B cell (primary cell): ENCODE data around the gene PBXIP1. TPM values are rescaled to one million over a fixed set of nuclear protein-coding genes. Genes with fewer than 3 reads are reported as not detected.

Experiments
- ATAC-seq: fragments of 200-7000 bp; cut with Tn5 transposase; one replicate; pipeline ENCODE4 v1.10.0; 2021; ENCODE audit warnings: low read depth, mild to moderate bottlenecking, moderate number of reproducible peaks, moderate library complexity
- CTCF ChIA-PET: fragments of 350-600 bp; sonication (Branson Sonifier 250); formaldehyde crosslinking; loops from one replicate; lab custom pipeline; 2021; ENCODE audit warnings: antibody characterized with exemption, inconsistent platforms; lab: Charles Lee
- POLR2A ChIA-PET: fragments of 350-600 bp; sonication (Branson Sonifier 250); formaldehyde crosslinking; loops from one replicate; lab custom pipeline; 2021; ENCODE audit warnings: antibody characterized with exemption; lab: Charles Lee
- DNase-seq: peaks from one replicate; pipeline ENCODE4 v3.0.0; 2013
- H2AFZ ChIP-seq: 2 replicates; pipeline ENCODE4 v1.6.1; 2012; ENCODE audit warnings: mild to moderate bottlenecking, low read depth, low read length; ENCODE audit not compliant: insufficient read depth, poor library complexity, severe bottlenecking
- H3K27ac ChIP-seq, 2 donors: 1 replicate in 1 of 2; 2 replicates in 1 of 2; pipeline ENCODE4 v1.5.1; 2012 to 2013; ENCODE audit warnings: low read length in 2 of 2, mild to moderate bottlenecking in 2 of 2, moderate library complexity in 1 of 2
- H3K27me3 ChIP-seq, 4 experiments: fragments of 200-600 bp in 1 of 4; sonication (generic) in 1 of 4; replicated peaks in 1 of 4; 1 replicate in 2 of 4; 2 replicates in 2 of 4; pipeline versions ENCODE4 v1.6.1 to v1.7.0; 2013 to 2016; ENCODE audit warnings: low read length in 3 of 4, mild to moderate bottlenecking in 2 of 4, mixed read lengths in 1 of 4, moderate library complexity in 1 of 4; ENCODE audit not compliant: insufficient read depth in 4 of 4, control insufficient read depth in 3 of 4; ENCODE audit errors: control extremely low read depth in 1 of 4
- H3K36me3 ChIP-seq, 2 experiments: replicated peaks in 1 of 2; 1 replicate in 1 of 2; 2 replicates in 1 of 2; pipeline versions ENCODE4 v1.6.1 to v1.7.1; 2013; ENCODE audit warnings: low read length in 1 of 2; ENCODE audit not compliant: insufficient read depth in 2 of 2, control insufficient read depth in 1 of 2; ENCODE audit errors: control extremely low read depth in 1 of 2, extremely low read depth in 1 of 2
- H3K4me1 ChIP-seq, 2 donors: fragments of 200-600 bp in 1 of 2; sonication (generic) in 1 of 2; 1 replicate in 1 of 2; 2 replicates in 1 of 2; pipeline versions ENCODE4 v1.5.1 to v1.6.1; 2013 to 2017; ENCODE audit warnings: low read length in 2 of 2; ENCODE audit not compliant: control insufficient read depth in 2 of 2, insufficient read depth in 2 of 2
- H3K4me2 ChIP-seq: replicated peaks from 2 replicates; pipeline ENCODE3; 2012; ENCODE audit warnings: mild to moderate bottlenecking, low read depth, low read length; ENCODE audit not compliant: poor library complexity, severe bottlenecking
- H3K4me3 ChIP-seq, 5 experiments: fragments of 200-600 bp in 1 of 5; sonication (generic) in 1 of 5; 1 replicate in 3 of 5; 2 replicates in 2 of 5; pipeline versions ENCODE4 v1.5.1 to v1.7.0; 2011 to 2016; ENCODE audit warnings: low read length in 4 of 5, mild to moderate bottlenecking in 4 of 5, low read depth in 2 of 5, control low read depth in 1 of 5, moderate library complexity in 1 of 5; ENCODE audit not compliant: insufficient read depth in 1 of 5; ENCODE audit errors: control extremely low read depth in 1 of 5, extremely low read depth in 1 of 5
- H3K79me2 ChIP-seq: fragments of 200-600 bp; sonication (generic); one replicate; pipeline ENCODE4 v1.6.0; 2016; ENCODE audit warnings: low read length; ENCODE audit not compliant: control insufficient read depth, insufficient read depth
- H3K9ac ChIP-seq: fragments of 200-600 bp; sonication (generic); 2 replicates; pipeline ENCODE4 v1.6.1; 2017; ENCODE audit warnings: mild to moderate bottlenecking, low read length, moderate library complexity
- H3K9me3 ChIP-seq, 3 donors: one replicate each; pipeline versions ENCODE4 v1.6.1 to v1.7.1; 2013; ENCODE audit warnings: low read length in 2 of 3; ENCODE audit not compliant: control insufficient read depth in 2 of 3, insufficient read depth in 1 of 3; ENCODE audit errors: control extremely low read depth in 1 of 3
- H4K20me1 ChIP-seq: 2 replicates; pipeline ENCODE4 v1.6.0; 2012; ENCODE audit warnings: mild to moderate bottlenecking, low read length; ENCODE audit not compliant: insufficient read depth, control insufficient read depth, poor library complexity, severe bottlenecking
- H3K27ac Mint-ChIP-seq: one replicate; pipeline ENCODE4 v1.8.0; 2021; ENCODE audit warnings: mixed read lengths
- H3K27me3 Mint-ChIP-seq: one replicate; pipeline ENCODE4 v1.8.0; 2021; ENCODE audit warnings: mixed read lengths
- H3K4me1 Mint-ChIP-seq: one replicate; pipeline ENCODE4 v1.8.0; 2021; ENCODE audit warnings: mixed read lengths
- H3K4me3 Mint-ChIP-seq: one replicate; pipeline ENCODE4 v1.8.0; 2021; ENCODE audit warnings: mixed read lengths
- H3K9me3 Mint-ChIP-seq: one replicate; pipeline ENCODE4 v1.8.0; 2022; ENCODE audit warnings: mixed read lengths; ENCODE audit not compliant: insufficient read depth
- EZH2 ChIP-seq: IDR thresholded peaks from 2 replicates; pipeline ENCODE4 v1.6.1; 2012; ENCODE audit warnings: borderline replicate concordance, low read depth, mild to moderate bottlenecking, moderate library complexity, low read length; ENCODE audit not compliant: insufficient read depth, poor library complexity, severe bottlenecking
- WGBS: methylation state at CpG from one replicate; pipeline ENCODE4 v1.1.5; 2013; ENCODE audit warnings: missing lambda C conversion rate; ENCODE audit not compliant: insufficient coverage; 5-methylcytosine and 5-hydroxymethylcytosine counted together
- intact Hi-C: fragments of 100-400 bp; cut with micrococcal nuclease; formaldehyde crosslinking; loops from one replicate; pipeline ENCODE4 v1.10.0; 2022
- polyA plus RNA-seq: library from polyadenylated mRNA; depleted of rRNA; stranded (reverse); fragments of >200 nt; gene quantifications from 2 replicates; pipeline ENCODE4 v1.2.3, GENCODE V29; 2012
- total RNA-seq, 2 donors: library from RNA; stranded (reverse); fragments of 120-200 nt in 1 of 2; gene quantifications; 1 replicate in 1 of 2; 2 replicates in 1 of 2; pipeline versions ENCODE4 v1.2.3 to v1.2.4, GENCODE V29; 2013 to 2022
- TF ChIP-seq, protein P1 (sequence below): fragments of 200-600 bp; IDR thresholded peaks from one replicate; pipeline ENCODE4 v1.8.0; 2022; ENCODE audit warnings: antibody characterized with exemption, mild to moderate bottlenecking

The PBXIP1 gene
- total and polyA plus RNA-seq, 2 donors (not counting 1 experiment from before 2014, with no cell fraction given): 77.6 to 212 TPM

DNA sequence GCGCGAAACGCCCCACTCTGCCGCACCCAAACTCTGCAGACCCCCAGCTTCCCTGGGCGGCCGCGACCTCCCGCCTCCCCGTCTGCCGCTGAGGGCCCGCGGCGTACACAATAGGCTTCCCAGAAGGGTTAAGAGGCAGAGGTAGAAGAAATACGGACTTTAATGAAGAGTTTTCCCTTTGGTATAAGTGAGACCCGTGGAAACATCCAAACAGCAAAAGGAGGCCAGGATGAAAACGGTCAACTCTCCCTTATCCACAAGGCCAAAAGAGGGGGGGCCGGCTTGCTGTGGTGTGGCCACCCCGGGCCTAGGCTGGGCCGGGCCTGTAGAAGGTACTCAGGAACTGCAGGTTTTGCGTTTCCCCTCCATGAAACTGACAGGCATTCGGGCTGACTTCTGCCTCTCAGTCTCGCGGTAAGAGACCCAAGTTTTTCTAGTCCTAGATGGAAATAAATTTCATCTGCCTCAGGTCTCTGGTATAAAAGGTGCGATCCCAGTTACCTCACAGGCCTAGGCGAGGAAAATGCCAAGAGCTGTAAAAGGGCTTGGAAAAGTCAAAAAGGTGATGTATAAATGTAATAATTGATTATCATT is 6.4 kb upstream of the PBXIP1 start:
- TF ChIP-seq, protein P1, sequence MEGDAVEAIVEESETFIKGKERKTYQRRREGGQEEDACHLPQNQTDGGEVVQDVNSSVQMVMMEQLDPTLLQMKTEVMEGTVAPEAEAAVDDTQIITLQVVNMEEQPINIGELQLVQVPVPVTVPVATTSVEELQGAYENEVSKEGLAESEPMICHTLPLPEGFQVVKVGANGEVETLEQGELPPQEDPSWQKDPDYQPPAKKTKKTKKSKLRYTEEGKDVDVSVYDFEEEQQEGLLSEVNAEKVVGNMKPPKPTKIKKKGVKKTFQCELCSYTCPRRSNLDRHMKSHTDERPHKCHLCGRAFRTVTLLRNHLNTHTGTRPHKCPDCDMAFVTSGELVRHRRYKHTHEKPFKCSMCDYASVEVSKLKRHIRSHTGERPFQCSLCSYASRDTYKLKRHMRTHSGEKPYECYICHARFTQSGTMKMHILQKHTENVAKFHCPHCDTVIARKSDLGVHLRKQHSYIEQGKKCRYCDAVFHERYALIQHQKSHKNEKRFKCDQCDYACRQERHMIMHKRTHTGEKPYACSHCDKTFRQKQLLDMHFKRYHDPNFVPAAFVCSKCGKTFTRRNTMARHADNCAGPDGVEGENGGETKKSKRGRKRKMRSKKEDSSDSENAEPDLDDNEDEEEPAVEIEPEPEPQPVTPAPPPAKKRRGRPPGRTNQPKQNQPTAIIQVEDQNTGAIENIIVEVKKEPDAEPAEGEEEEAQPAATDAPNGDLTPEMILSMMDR: no peak
- TF ChIP-seq EZH2: no peak
- H3K9me3 Mint-ChIP-seq: no peaks in the 10 kb centered on the region
- H3K27ac Mint-ChIP-seq: peak overlapping the region; percentile 94
- Histone ChIP-seq H3K27me3 (no peaks in the 10 kb centered on the region), H3K9me3 (no peaks in the 10 kb centered on the region), H2AFZ (peak overlapping the region; percentile 92), H3K36me3 (peaks cover 6 to 57% of the 10 kb centered on the region in 2 experiments), H3K4me1 (peaks cover 19 to 31% of the 10 kb centered on the region in 2 donors), H3K9ac (peak overlapping the region; percentile 86), H3K27ac (peak overlapping the region; percentile 33 to 96), H3K4me3 (peak overlapping the region; percentile 2 to 91 (median 81)), H3K4me2 (peak overlapping the region; percentile 94), H4K20me1 (peaks cover 27% of the 10 kb centered on the region), H3K79me2 (peaks cover 60% of the 10 kb centered on the region)
- POLR2A ChIA-PET: interaction anchor here (0.7 to 2.5 kb wide), 6 partner anchors 10 to 123 kb away, joined by 3 to 26 read pairs (median 4); partner anchors contain the start of gene CKS1B
- WGBS: 3% methylated on average over 14 of the region's 25 CpGs
- H3K4me3 Mint-ChIP-seq: peak overlapping the region; percentile 91
- no peaks in the 10 kb centered on the region for H3K27me3 Mint-ChIP-seq
- no peak for DNase-seq
- CTCF ChIA-PET: interaction anchor here (0.6 to 6.5 kb wide), 10 partner anchors 10 to 147 kb away, joined by 3 to 61 read pairs (median 8); partner anchors contain the start of genes CKS1B, FLAD1, PMVK and SHC1
- intact Hi-C loops: loop anchor here (1.0 kb wide), 1 partner anchor 37 kb away; no protein-coding TSS in a partner anchor
- peak; percentile 7 for ATAC-seq
- peaks cover 23% of the 10 kb centered on the region for H3K4me1 Mint-ChIP-seq
